Cortex of kidney (tissue), 1 donor: ENCODE measurements around the gene NOS1AP.
"Not testable (repeated sequence)": the region's sequence is repeated elsewhere in the genome, so short reads cannot be mapped to it uniquely, and the experiment has no call there.

Source experiments
- DNase-seq: peaks from one replicate; lab custom pipeline; 2025; lab: John Stamatoyannopoulos, UW

NOS1AP gene

GRCh38 chr1:162169031-162169790 lies 99.7 kb downstream of the NOS1AP start:
- DNase-seq, result no peak

- no peak for DNase-seq
These were observed 101.6 kb downstream of the NOS1AP start for GRCh38 chr1:162171111-162171510.

GRCh38 chr1:162172311-162173102 lies 103.0 kb downstream of the NOS1AP start:
- no peak for DNase-seq

- DNase-seq, result not testable (repeated sequence)
These were observed 104.1 kb downstream of the NOS1AP start for GRCh38 chr1:162173607-162174006.

GRCh38 chr1:162174027-162174426 lies 104.5 kb downstream of the NOS1AP start:
- DNase-seq, result not testable (repeated sequence)

GRCh38 chr1:162175379-162176081 lies 106.0 kb downstream of the NOS1AP start:
- DNase-seq, result no peak

- no peak for DNase-seq
These were observed 107.6 kb downstream of the NOS1AP start for GRCh38 chr1:162177126-162177525.

- no peak for DNase-seq
These were observed 108.9 kb downstream of the NOS1AP start for GRCh38 chr1:162178432-162178831.

- no peak for DNase-seq
These were observed 109.6 kb downstream of the NOS1AP start for GRCh38 chr1:162179121-162179520.

- no peak for DNase-seq
These were observed 111.3 kb downstream of the NOS1AP start for GRCh38 chr1:162180813-162181212.

GRCh38 chr1:162182090-162182489 lies 112.6 kb downstream of the NOS1AP start:
- DNase-seq, result no peak

GRCh38 chr1:162185314-162186025 lies 116.0 kb downstream of the NOS1AP start:
- no peak for DNase-seq

- no peak for DNase-seq
These were observed 116.5 kb downstream of the NOS1AP start for GRCh38 chr1:162186026-162186374.

- DNase-seq, result no peak
These were observed 116.9 kb downstream of the NOS1AP start for GRCh38 chr1:162186406-162186805.

- DNase-seq, result no peak
These were observed 118.3 kb downstream of the NOS1AP start for GRCh38 chr1:162187687-162188276.

- no peak for DNase-seq
These were observed 119.9 kb downstream of the NOS1AP start for GRCh38 chr1:162189345-162189744.

- no peak for DNase-seq
These were observed 122.2 kb downstream of the NOS1AP start for GRCh38 chr1:162191396-162192305.

GRCh38 chr1:162192306-162192678 lies 122.8 kb downstream of the NOS1AP start:
- no peak for DNase-seq

GRCh38 chr1:162192763-162193162 lies 123.3 kb downstream of the NOS1AP start:
- DNase-seq, result no peak

- no peak for DNase-seq
These were observed 123.7 kb downstream of the NOS1AP start for GRCh38 chr1:162193221-162193620.

- no peak for DNase-seq
These were observed 124.3 kb downstream of the NOS1AP start for GRCh38 chr1:162193815-162194214.
